HG02759 (cell line): ENCODE results near the gene OR5M11.
"Not testable (repeated sequence)": the region's sequence is repeated elsewhere in the genome, so short reads cannot be mapped to it uniquely, and the experiment has no call there.

Experiments
- ATAC-seq: cut with Tn5 transposase; IDR thresholded peaks from one replicate; pipeline ENCODE4 v1.9.1; 2021; ENCODE audit warnings: mild to moderate bottlenecking, moderate library complexity; ENCODE audit not compliant: unreplicated experiment

The OR5M11 gene

GRCh38 chr11:56543157-56543556 is at the start of gene OR5M11:
Gene OR5M11, minus strand, starts transcription at chr11:56543257. Its CDS starts 0 bp downstream, at chr11:56543257.
- ATAC-seq = no peak

- ATAC-seq = not testable (repeated sequence)
Measured at GRCh38 chr11:56592088-56592717, 49.1 kb upstream of the OR5M11 start.

- no peak for ATAC-seq
Measured at GRCh38 chr11:56577621-56578020, 34.6 kb upstream of the OR5M11 start, which contains the start of gene OR5M10. Gene OR5M10, minus strand, starts transcription at chr11:56577721. Its CDS starts 0 bp downstream, at chr11:56577721.

GRCh38 chr11:56558574-56558973 is 15.5 kb upstream of the OR5M11 start:
- ATAC-seq = no peak

GRCh38 chr11:56554691-56555090 is 11.6 kb upstream of the OR5M11 start:
- not testable (repeated sequence) for ATAC-seq

GRCh38 chr11:56545531-56545930 is 2.5 kb upstream of the OR5M11 start:
- no peak for ATAC-seq

GRCh38 chr11:56543739-56544138 is 682 bp upstream of the OR5M11 start:
- no peak for ATAC-seq

- ATAC-seq = no peak
Measured at GRCh38 chr11:56533054-56533740, 9.9 kb downstream of the OR5M11 start.

- no peak for ATAC-seq
Measured at GRCh38 chr11:56531856-56532255, 11.2 kb downstream of the OR5M11 start.

GRCh38 chr11:56522008-56522407 is 21.0 kb downstream of the OR5M11 start:
- ATAC-seq = no peak

GRCh38 chr11:56513280-56513679 is 29.8 kb downstream of the OR5M11 start:
- ATAC-seq = no peak

GRCh38 chr11:56509439-56509838 is 33.6 kb downstream of the OR5M11 start:
- ATAC-seq = no peak

- no peak for ATAC-seq
Measured at GRCh38 chr11:56497010-56497409, 46.0 kb downstream of the OR5M11 start.

GRCh38 chr11:56495117-56495516 is 47.9 kb downstream of the OR5M11 start:
- ATAC-seq = no peak
